ENCODE results near the gene TRAPPC4.
A peak's percentile ranks its signal among the peaks of the same experiment; 100 is the strongest.
"Not testable (repeated sequence)": the region's sequence is repeated elsewhere in the genome, so short reads cannot be mapped to it uniquely, and the experiment has no call there.

TRAPPC4 gene

DNA sequence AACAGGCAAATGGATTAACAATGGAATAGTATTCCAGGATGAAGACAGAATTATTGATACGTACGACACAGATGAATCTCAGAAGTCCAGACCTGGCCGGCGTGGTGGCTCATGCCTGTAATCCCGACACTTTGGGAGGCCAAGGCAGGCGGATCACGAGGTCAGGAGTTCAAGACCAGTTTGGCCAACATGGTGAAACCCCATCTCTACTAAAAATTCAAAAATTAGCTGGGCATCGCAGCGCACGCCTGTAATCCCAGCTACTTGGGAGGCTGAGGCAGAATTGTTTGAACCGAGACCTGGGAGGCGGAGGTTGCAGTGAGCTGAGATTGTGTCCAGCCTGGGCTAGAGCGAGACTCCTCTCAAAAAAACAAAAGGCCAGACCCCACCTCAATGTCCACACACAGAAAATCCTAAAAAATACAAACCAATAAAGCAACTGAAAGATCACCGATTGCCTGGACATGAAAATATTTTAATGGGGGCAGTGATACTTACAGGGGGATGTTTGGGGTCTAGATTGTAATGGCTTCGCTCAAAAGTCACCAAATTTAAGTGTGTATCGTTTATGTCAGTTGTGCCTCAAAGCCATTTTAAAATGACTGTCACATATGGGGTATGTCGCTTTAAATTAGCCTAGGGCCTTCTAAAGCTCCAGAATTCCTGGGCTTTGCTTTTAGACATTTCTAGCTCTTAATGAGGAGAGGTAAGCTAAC is 4.2 kb upstream of the TRAPPC4 start:
- FAIRE-seq = no peak

DNA sequence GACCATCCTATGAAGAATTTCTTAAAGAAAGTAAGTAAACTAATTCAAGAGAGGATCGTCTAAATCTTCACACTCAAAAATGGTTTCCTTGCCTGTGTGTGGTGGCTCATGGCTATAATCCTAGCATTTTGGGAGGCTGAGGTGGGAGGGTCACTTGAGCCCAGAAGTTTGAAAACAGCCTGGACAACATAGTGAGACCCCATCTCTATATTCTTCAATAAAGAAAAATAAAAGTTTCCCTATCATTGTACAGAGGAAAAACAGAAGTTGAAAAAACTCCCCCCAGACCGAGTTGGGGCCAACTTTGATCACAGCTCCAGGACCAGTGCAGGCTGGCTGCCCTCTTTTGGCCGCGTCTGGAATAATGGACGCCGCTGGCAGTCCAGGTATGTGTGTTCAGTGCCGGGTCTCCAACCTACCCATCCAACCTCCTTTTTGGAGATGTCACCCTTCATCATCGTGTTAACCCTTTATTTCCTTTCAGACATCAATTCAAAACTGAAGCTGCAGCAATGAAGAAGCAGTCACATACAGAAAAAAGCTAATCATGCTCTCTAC is 3.4 kb upstream of the TRAPPC4 start:
- no peak for FAIRE-seq

DNA sequence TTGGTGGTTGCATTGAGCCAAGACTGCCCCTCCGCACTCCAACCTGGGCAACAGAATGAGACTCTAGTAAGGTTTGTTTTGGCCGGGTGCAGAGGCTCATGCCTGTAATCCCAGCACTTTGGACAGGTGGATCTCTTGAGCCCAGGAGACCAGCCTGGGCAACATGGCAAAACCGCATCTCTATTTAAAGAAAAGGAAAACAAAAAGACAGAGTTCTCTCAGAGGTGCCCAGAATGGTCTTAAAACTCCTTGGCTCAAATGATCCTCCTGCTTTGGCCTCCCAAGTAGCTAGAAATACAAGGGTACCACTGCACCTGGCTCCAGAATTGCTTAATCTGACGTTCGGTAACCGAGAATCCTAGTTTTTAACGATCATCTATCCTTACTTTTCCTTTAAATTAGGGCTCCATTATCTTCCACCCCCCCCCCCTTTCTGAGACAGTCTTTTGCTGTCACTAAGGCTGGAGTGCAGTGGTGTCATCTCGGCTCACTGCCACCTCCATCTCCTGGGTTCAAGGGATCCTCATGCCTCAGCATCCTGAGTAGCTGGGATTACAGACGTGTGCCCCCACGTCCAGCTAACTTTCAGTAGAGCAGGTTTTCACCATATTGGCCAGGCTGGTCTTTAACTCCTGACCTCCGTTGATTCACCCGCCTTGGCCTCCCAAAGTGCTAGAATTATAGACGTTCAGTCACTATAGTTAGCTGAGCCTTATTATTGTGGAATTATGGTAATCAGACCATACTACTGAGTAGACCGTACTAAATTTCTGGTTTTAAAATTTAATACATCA is 2.2 kb upstream of the TRAPPC4 start:
- FAIRE-seq = no peak

DNA sequence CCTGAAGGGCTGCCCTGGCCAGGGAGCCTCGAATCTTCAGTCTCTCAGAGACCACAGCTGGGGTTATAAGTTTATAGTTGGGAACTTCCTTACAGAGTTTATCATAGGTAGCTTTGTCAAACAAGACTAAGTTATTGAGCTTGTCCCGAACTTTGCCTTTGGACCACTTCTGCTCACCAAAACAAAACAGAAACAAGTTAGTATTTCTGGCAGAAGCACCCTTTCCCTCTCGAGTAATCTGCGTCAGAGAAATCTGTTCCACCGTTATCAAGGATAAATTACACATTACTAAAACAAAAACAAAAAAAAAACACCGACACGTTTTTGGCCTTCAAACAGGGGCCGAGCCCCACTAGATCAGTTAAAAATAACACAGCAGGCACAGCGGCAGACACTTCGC is 1.2 kb upstream of the TRAPPC4 start:
- not testable (repeated sequence) for FAIRE-seq

DNA sequence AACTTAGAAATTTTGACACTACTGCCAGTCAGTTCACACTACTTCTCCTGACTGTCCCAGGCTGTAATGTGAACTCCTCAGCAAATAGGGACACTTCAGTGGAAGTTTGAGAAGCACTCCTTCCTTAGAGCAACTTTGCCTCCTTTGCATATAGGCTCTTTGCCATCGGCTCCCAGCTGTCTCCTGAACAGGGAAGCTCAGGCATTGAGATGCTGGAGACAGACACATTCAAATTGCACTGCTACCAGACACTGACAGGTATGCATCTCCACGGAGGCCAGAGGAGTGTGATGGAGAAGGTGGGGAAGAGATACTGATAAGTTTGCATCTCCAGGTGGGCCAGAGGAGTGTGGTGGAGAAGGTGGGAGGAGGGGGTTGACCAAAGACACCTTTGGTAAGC is 1.4 kb downstream of the TRAPPC4 start:
- FAIRE-seq = no peak

DNA sequence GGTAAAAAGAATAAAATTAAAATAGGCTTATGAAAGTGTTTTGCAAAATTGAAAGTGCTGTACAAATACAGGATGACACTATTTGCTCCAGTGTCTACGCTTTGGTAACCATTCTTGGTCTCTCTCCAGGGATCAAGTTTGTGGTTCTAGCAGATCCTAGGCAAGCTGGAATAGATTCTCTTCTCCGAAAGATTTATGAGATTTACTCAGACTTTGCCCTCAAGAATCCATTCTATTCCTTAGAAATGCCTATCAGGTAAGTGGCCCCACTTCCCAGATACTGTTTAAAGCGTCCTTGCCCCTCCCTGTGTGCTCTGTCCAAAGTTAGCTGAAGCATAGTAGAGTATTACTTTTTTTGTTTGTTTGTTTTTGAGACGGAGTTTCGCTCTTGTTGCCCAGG is 3.1 kb downstream of the TRAPPC4 start:
- FAIRE-seq = no peak

DNA sequence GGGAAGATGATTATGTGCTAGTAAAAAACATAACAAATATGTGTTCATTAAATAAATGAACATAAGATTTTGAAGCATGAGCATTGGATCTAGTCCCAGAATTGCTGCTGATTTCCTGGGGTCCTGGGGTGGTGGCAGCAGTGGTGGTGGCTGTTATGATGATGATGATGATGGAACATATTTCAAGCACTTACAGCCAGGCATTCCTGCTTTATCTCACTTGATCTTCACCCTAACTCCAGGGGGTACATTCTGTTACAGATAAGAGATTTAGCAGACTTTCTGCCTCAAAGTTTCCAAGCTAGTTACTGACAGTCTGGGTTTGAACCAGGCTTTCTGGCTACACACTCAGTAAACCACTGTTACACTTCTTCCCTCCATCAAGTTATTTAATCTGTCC is 5.2 kb downstream of the TRAPPC4 start:
- no peak for FAIRE-seq

DNA sequence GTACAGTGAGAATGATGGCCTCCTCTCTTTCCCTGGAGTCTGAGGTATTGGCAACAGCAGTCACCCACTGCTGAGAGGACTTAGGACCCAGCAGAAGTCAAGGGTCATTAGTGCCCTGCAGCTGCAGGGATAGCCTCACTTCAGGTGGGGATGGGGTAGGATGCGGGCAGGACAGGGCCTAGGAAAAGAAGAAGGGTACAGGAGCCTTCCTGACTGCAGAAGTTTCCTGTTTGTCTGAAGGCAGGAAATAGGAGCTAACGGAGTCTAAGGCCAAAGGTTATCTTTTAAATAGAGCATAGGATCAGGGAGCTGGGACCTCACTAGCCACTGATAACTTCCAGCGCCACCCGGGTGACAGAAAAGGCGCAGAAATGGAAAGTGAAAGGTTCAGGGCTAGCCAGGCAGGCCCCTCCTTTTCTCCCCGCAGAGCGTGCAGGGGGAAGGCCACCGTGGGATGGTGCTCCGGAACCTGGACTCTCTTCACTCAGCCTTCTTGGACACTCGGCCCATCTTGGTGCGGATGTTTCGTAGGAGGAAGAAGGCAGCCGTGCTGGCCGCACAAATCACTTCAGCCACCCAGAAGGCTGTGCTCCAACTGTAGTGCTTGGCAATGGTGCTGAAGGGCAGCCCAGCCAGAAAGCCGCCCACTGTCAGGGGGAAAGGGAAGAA is 6.0 kb downstream of the TRAPPC4 start:
- FAIRE-seq = no peak

DNA sequence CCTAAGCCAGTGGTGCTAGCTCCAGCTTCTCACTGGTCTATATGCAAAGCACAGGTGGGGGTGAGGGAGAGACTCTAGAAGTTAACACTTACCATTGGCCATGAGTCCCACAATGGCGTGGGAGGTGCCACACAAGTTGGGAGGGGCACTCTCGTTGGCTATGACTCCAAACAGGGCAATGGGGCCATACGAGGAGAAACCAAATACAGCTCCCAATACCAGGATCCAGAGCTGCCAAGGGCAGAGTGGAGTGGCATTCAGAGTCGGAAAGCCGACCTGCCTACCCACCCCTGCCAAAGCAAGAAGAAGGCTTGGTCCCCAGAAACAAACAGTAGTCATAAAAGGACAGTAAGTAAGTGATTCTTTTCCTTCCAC is 6.5 kb downstream of the TRAPPC4 start:
- no peak for FAIRE-seq

DNA sequence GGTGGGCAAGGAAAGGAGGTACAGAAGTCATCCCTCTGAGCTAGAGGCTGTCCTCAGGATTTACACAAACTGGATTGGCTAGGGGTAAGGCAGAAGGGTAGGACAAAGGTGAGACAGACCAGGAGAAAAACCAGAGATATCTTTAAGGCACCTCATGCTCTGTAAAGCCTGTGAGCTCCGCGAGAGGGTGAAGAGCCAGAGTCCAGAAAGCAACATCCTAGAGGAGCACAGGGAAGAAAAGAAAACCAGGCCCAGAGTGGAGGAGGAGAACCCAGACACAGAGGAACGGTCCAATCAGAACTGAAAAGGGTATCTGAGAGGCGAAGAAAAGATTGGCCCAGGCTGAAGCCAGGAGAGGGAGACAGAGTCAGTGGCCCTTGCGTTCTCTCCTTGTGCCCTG is 7.0 kb downstream of the TRAPPC4 start:
- no peak for FAIRE-seq

DNA sequence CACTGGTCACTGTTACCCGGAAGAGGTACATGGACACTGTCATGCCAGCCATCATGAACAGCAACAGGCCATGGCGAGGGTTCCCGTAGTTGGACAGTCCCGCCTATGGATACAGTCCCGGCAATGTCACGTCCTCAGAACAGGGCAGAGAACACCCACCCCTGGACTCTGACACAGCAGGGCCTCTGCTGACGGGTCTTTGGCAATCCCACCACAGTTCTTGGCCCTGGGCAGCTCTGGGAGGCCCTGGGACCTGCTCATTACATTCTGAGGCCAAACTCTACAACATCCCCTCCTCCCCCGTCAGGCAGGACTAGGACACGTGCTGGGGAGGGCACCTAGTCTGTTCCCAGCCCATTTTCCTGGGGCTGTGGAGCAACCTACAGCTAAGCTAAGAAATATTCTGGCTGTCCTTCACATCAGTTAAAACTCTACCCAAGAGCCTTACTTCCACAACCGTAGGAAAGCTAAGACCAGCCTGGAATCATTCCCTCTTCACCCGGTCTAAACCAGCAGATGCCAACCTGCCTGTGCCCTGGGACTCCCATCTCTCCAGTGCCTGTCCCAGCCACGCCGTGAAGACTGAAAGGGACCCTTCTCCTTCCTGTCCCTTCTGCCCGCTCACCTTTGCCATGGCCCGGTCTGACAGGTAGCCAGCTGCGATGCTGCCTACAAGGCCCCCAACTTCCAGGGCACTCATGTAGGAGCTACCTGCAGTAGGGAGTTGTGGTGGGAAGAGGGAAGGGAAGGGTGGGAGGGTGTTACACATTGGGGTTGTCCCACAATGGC is 7.6 kb downstream of the TRAPPC4 start:
- no peak for FAIRE-seq

DNA sequence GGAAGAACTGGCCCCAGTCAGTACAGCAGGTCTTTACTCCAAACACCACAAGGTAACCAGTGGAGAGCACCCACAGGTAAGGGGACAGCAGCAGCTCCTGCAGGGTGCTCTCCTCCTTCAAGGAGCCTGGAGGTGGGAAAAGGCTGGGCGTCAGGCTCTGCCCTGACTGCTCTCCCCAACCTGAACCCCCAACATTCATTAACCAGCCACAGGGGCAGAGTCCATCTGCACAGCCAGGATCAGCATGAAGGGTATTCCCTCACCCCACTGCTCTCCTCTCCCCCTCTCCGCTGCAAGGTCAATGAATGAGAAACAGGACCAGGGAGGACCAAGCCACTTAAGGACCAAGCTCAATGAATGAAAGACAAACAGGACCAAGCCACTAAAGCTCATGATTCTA is 8.4 kb downstream of the TRAPPC4 start:
- no peak for FAIRE-seq

DNA sequence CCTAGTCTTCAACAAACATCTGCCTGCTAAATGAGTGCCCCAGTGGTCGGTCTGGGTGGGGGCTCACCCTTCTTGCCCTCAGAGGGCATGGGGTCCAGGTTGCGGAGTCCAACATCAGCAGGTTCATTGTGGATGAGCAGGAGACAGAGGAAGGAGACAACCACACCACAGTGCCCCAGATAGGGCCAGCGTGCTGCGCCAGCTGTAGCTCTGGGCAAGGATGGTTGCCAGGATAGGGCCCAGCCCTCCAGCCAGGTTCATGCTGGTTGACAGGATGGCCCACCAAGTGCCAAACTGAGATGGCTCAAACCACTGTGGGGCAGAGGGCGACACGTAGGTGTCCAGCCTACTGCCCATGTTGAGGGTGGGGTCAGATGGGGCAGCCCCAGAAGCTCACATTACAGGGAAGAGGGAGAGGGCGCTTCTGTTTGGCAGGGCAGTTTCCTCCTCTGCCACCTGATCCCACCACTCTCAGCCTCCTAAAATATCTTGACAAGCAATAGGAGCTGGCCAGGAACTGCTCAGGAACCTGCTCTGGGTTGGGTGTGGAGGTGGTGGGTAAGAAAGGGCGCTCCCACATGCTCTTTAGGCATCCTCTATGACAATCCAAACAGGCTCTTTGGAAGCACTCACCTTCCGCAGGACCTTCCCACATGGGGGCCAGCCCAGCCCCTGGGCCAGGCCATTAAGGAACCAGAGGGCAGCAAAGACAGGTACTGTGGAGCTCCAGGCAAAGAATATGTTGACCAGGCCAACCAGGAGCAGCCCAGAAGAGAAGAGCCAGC is 9.2 kb downstream of the TRAPPC4 start:
- FAIRE-seq = no peak

DNA sequence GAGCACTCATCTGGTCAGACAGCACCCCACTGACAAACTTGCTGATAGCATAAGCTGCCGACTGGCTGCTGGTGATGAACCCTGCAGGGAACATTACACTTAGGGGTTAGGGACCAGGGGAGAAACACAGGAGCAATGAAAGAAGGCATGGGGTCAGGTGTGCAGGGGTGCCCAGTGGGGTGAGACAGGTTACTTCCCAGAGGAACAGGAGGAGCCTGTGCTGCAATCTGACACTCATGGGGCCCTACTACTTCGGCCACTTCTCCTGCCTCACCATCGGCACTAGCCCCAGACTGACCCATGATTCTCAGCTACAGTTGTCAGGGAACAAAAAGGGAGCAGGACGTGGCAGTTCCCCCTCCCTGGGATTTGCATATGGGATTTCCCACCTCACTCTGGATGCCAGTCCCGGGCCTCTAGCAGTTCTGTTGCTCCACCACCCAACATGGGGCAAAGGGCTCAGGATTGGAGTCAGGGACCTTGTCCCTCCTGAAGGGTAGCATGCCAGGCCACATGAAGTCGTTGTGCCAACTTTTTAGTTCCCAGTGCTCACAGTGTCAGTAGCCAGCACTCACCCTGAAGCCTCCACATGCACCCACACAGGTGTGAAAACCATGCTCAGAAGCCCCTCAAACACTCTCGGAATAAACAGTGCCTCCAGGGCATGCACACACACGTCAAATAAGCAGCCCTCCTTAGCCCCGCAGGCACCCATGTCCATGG is 9.9 kb downstream of the TRAPPC4 start:
- no peak for FAIRE-seq

DNA sequence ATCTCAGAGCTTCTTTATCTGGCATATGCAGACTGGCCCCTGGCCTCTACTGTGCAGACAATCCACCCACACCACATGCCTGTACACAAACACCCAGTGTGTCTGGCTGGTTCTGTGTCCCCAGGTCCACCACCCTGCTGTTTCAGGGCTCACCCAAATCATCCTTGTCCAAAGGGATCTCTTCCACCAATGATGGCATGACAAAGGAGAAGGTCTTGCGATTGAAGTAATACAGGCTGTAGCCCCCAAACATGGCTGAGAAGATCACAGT is 10.4 kb downstream of the TRAPPC4 start:
- no peak for FAIRE-seq

DNA sequence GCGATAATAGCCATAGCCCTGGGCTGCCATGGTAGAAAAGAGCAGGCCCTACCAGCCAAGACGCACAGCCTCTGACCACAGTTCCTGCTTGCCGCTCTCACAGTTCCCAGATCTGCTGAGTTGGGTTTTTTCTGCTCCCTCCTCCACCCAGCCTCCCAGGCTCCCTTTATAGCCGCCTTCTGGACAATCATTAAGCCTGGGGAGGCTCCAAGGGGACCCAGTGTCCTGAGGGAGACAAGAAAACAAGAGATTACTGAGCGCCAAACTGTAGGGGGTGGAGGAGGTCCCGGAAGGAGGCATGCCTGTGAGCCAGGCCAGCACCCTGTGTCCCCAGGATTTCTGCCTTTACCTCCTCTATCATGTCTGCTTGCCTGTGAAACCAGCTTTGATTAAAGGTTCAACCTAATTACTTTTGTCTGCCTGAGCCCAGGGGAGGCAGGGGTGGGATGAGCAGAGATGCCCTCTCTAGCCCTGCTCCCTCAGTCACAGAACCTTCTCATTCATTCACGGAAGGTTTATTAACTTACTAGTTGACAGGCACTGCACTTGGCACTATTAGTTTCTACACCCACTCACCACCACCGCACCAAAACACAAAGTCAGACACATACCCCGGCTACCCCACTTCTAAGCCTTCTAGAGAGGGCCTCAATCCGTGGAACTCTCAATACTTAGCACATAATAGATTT is 10.9 kb downstream of the TRAPPC4 start:
- no peak for FAIRE-seq

DNA sequence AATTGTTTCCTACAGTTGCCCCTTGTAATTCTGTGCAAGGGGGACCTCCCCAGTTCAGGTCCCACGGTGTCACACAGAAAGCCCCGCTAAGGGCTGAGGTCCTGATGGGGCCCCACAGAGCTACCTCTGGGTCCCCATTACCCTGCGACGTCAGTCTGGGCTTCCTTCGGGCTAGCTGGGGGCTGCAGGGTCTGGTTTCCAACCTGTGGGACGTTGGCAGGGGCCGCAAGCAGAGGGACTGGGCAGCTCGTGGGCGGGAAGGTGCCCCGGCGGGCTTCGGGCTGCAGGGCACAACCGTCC is 11.4 kb downstream of the TRAPPC4 start:
- FAIRE-seq = no peak

DNA sequence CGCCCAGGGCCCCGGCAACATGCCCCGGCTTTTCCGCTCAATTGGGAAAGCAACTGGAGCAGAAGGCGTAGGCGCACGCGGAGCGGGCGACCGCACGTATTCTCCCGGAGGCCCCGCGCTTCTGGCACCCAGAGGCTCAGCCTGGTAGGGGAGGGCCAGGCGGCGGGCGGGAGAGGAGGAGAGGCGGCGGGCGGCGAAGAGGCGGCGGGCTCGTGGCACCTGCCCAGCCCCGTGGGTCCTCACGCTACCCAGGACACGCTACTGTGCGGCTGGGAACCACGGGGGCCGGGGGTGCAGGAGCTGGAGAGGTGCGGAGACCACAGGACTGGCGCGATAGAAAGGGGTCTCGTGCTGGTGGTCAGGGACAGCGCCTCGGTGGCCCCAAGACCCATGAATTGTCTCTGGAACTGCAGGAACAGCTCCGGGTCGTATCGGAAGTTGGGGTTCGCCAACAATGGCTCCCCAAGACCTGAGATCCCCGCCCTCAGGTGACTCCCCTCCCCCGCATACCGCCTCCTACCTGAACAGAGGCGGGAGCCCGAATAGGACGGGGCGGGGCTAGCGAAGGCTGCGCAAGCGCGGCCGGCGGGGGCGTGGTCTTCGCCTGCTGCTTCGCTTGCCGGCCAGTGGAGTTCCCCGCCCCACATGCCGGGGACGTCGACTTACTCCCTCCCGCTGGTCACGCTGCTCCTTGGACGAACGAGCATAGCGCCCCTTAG is 11.9 kb downstream of the TRAPPC4 start, which contains the start of gene SLC37A4:
SLC37A4 (minus strand) TSS at position 549 of the 719 bp plus-strand sequence.
- peak; percentile 84 for FAIRE-seq

DNA sequence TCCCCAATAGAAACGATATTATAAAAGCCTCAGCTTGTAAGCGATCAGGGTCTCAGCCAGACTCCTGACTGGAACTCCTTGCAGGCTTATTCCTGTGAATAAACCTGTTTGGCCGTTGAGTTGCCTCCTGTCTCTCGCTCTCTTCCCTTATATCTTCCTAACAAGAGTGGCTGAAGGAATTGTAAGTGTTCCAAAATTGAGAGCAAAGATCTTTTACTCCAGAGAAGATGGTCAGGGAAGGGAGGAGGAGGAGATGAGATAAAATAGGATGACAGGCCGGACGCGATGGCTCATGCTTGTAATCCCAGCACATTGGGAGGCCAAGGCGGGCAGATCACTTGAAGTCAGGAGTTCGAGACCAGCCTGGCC is 13.3 kb downstream of the TRAPPC4 start:
- FAIRE-seq = no peak

DNA sequence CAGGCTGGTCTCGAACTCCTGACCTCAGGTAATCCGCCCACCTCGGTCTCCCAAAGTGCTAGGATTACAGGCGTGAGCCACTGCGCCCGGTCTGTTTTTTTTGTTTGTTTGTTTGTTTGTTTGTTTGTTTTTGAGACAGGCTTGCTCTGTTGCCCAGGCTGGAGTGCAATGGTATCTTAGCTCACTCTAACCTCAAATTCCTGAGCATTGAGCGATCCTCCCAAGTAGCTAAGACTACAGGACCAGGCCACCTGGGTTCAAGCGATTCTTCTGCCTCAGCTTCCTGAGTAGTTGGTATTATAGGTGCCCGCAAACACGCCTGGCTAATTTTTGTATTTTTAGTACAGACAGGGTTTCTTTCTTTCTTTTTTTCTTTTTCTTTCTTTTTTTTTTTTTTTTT is 14.9 kb downstream of the TRAPPC4 start:
- FAIRE-seq = not testable (repeated sequence)

DNA sequence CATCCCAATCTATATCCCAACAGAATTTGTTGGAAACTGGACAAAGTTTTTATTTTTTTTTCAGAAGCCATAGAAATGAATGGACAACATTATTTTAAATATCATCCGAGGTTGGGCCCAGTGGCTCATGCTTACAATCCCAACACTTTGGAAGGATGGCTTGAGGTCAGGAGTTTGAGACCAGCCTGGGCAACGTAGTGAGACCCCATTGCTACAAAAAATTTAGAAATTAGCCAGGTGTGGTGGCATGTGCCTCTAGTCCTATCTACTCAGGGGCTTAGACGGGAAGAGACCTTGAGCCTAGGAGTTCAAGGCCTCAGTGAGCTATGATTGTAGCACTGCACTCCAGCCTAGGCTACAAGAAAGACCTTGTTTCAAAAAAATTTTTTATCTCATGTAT is 16.2 kb downstream of the TRAPPC4 start:
- FAIRE-seq = no peak

Data from islet of Langerhans (tissue), 1 donor.